K562 (cell line): ENCODE results near the gene ATP13A5. TPM values are rescaled to one million over a fixed set of nuclear protein-coding genes. Genes with fewer than 3 reads are reported as not detected.
A peak's percentile ranks its signal among the peaks of the same experiment; 100 is the strongest.

ENCODE experiments used
- DNMT1 ChIP-seq: fragments of 450-650 bp; IDR thresholded peaks from 2 replicates; pipeline ENCODE4 v1.6.1; 2016; ENCODE audit warnings: antibody characterized with exemption, mild to moderate bottlenecking
- FOSL1 ChIP-seq: fragments of 200-800 bp; sonication (Bioruptor generic); conservative IDR thresholded peaks from 2 replicates; pipeline ENCODE4 v1.6.1; 2016; ENCODE audit warnings: missing genetic modification characterization, missing compliant biosample characterization
- FOXP4 ChIP-seq: sonication (generic); formaldehyde crosslinking; IDR thresholded peaks from 2 replicates; pipeline ENCODE4 v1.8.0; 2022; ENCODE audit warnings: mild to moderate bottlenecking, missing genetic modification reagents, borderline replicate concordance
- KAT8 ChIP-seq: fragments of 450-650 bp; IDR thresholded peaks from 2 replicates; pipeline ENCODE4 v1.6.1; 2016; ENCODE audit warnings: low read depth, mild to moderate bottlenecking
- MBD1 ChIP-seq: fragments of 250-450 bp; sonication (Bioruptor Pico); IDR thresholded peaks from 2 replicates; pipeline ENCODE4 v1.8.0; 2022; ENCODE audit warnings: inconsistent platforms
- PURB ChIP-seq: sonication (generic); formaldehyde crosslinking; IDR thresholded peaks from 2 replicates; pipeline ENCODE4 v1.9.0; 2021; ENCODE audit warnings: low read depth, mild to moderate bottlenecking, missing genetic modification reagents
- RAD51 ChIP-seq: fragments of 450-650 bp; IDR thresholded peaks from 2 replicates; pipeline ENCODE4 v1.7.1; 2016; ENCODE audit warnings: low read depth, mild to moderate bottlenecking, borderline replicate concordance
- TCFL5 ChIP-seq: fragments of 250-450 bp; sonication (Bioruptor Pico); conservative IDR thresholded peaks from 2 replicates; pipeline ENCODE4 v1.6.1; 2021; ENCODE audit warnings: mild to moderate bottlenecking, moderate library complexity, matching md5 sums
- UBTF ChIP-seq, 2 experiments: IDR thresholded peaks; 2 replicates each; pipeline ENCODE4 v1.6.1; 2012; ENCODE audit warnings: improper control_type of control experiment in 2 of 2, low read depth in 2 of 2, low read length in 2 of 2, borderline replicate concordance in 1 of 2
- ZNF140 ChIP-seq: fragments of 250-450 bp; sonication (Bioruptor Pico); IDR thresholded peaks from 2 replicates; pipeline ENCODE4 v1.8.0; 2021; ENCODE audit warnings: moderate library complexity, mild to moderate bottlenecking, inconsistent platforms
- ZNF277 ChIP-seq: fragments of 250-450 bp; sonication (Bioruptor Pico); IDR thresholded peaks from 2 replicates; pipeline ENCODE4 v1.8.0; 2022; ENCODE audit warnings: inconsistent platforms, mild to moderate bottlenecking, moderate library complexity, borderline replicate concordance
- ZNF445 ChIP-seq: fragments of 250-450 bp; sonication (Bioruptor Pico); IDR thresholded peaks from 2 replicates; pipeline ENCODE4 v1.4.0; 2020; ENCODE audit warnings: low read depth, mild to moderate bottlenecking, moderate library complexity
- polyA plus RNA-seq, 8 experiments: library from polyadenylated mRNA; depleted of rRNA in 4 of 8; stranded (reverse) in 5 of 8; unstranded in 3 of 8; fragments of >200 nt; fragmentation: Nextera tagmentation in 2 of 8; fragmentation: Illumina TruSeq in 1 of 8; extraction: Ambion mirVana in 2 of 8; extraction: Trizol in 1 of 8; gene quantifications; 2 replicates each; pipeline versions ENCODE4 v1.2.1 to v1.2.3, GENCODE V29; 2011 to 2014; ENCODE audit warnings: inconsistent platforms in 1 of 8, missing spikeins in 1 of 8
- total RNA-seq, 7 experiments: library from RNA; depleted of rRNA in 6 of 7; stranded (reverse); fragments of >200 nt in 6 of 7; fragmentation: Illumina TruSeq in 2 of 7; extraction: Trizol in 2 of 7; gene quantifications; 2 replicates each; pipeline versions ENCODE4 v1.2.1 to v1.2.3, GENCODE V29; 2011 to 2021; ENCODE audit warnings: low replicate concordance in 1 of 7

The ATP13A5 gene
- total and polyA plus RNA-seq, 9 of the 15 experiments (the other 6 are each of a cell fraction or from before 2014, with no cell fraction given) = not detected

- TF ChIP-seq UBTF (IDR thresholded peaks at IDR 0.05; ENCODE audit: borderline replicate concordance in 1 of 2, low read depth in 2 of 2, low read length in 2 of 2) = 0 out of 4 replicates have a peak, but pooled peaks of 1 of the 2 experiments have one; percentile 46
- no peak for TF ChIP-seq MBD1 (CRISPR knock-in tag)
- no peak for TF ChIP-seq FOXP4 (CRISPR knock-in tag)
- TF ChIP-seq FOSL1 (tag) = no peak
- no peak for TF ChIP-seq KAT8
- no peak for TF ChIP-seq ZNF445 (CRISPR knock-in tag)
- no peak for TF ChIP-seq PURB
- no peak for TF ChIP-seq TCFL5 (CRISPR knock-in tag)
- no peak for TF ChIP-seq ZNF277 (CRISPR knock-in tag)
- no peak for TF ChIP-seq DNMT1
- TF ChIP-seq RAD51 = no peak
- no peak for TF ChIP-seq ZNF140 (CRISPR knock-in tag)
Observed at GRCh38 chr3:193240850-193241706, 137.5 kb downstream of the ATP13A5 start, which contains the start of gene PLAAT1 (continued).
